HEK293 (cell line): Measurements from ENCODE around the gene MC1R.

Experiments
- CTCF ChIA-PET: fragments of 350-600 bp; formaldehyde crosslinking; extraction: SDS; loops from one replicate; lab custom pipeline; 2021; ENCODE audit warnings: antibody characterized with exemption; lab: Yijun Ruan, JAX
- POLR2A ChIA-PET: fragments of 300-600 bp; formaldehyde crosslinking; extraction: SDS; loops from one replicate; lab custom pipeline; 2020; ENCODE audit warnings: antibody characterized with exemption, inconsistent platforms; lab: Yijun Ruan, JAX
- H3K27ac ChIP-seq: fragments of 200-500 bp; sonication (Bioruptor generic); 2 replicates; pipeline ENCODE4 v1.5.1; 2014; ENCODE audit warnings: low read depth, low read length, control low read depth, inconsistent platforms; ENCODE audit errors: extremely low read depth
- H3K36me3 ChIP-seq, 2 experiments: fragments of 200-500 bp in 1 of 2; sonication (Bioruptor generic) in 1 of 2; 1 replicate in 1 of 2; 2 replicates in 1 of 2; pipeline ENCODE4 v1.5.1; 2014 to 2017; ENCODE audit warnings: inconsistent platforms in 2 of 2, low read length in 2 of 2; ENCODE audit not compliant: control insufficient read depth in 2 of 2, insufficient read depth in 1 of 2
- H3K4me1 ChIP-seq: fragments of 200-500 bp; sonication (Bioruptor generic); 2 replicates; pipeline ENCODE4 v1.5.1; 2014; ENCODE audit warnings: mild to moderate bottlenecking, low read length, inconsistent platforms; ENCODE audit not compliant: control insufficient read depth, insufficient read depth
- H3K4me3 ChIP-seq: 2 replicates; pipeline ENCODE4 v1.5.1; 2011; ENCODE audit warnings: low read depth, mild to moderate bottlenecking, control low read depth, low read length, moderate library complexity
- H3K9me3 ChIP-seq: fragments of 200-500 bp; sonication (Bioruptor generic); 2 replicates; pipeline ENCODE4 v1.5.1; 2014; ENCODE audit warnings: low read depth, low read length, inconsistent platforms; ENCODE audit not compliant: control insufficient read depth, insufficient read depth
- ELK4 ChIP-seq: IDR thresholded peaks from 2 replicates; pipeline ENCODE4 v1.6.1; 2011; ENCODE audit warnings: mild to moderate bottlenecking, low read depth, low read length, borderline replicate concordance
- GFI1B ChIP-seq: fragments of 450-650 bp; formaldehyde crosslinking; IDR thresholded peaks from 2 replicates; pipeline ENCODE4 v1.5.1; 2016; ENCODE audit warnings: missing biosample characterization, missing genetic modification characterization
- GLIS1 ChIP-seq: fragments of 450-650 bp; formaldehyde crosslinking; IDR thresholded peaks from 2 replicates; pipeline ENCODE4 v1.5.1; 2016; ENCODE audit warnings: missing biosample characterization, missing genetic modification characterization
- HIC1 ChIP-seq: fragments of 450-650 bp; formaldehyde crosslinking; IDR thresholded peaks from 2 replicates; pipeline ENCODE4 v1.5.1; 2016; ENCODE audit warnings: missing biosample characterization, missing genetic modification characterization
- KLF8 ChIP-seq: fragments of 450-650 bp; formaldehyde crosslinking; IDR thresholded peaks from 2 replicates; pipeline ENCODE4 v1.5.1; 2016; ENCODE audit warnings: missing biosample characterization, missing genetic modification characterization
- KLF9 ChIP-seq: fragments of 450-650 bp; formaldehyde crosslinking; IDR thresholded peaks from 2 replicates; pipeline ENCODE4 v1.5.1; 2016; ENCODE audit warnings: missing biosample characterization, missing genetic modification characterization, low read depth
- PATZ1 ChIP-seq: fragments of 450-650 bp; formaldehyde crosslinking; IDR thresholded peaks from 2 replicates; pipeline ENCODE4 v1.5.1; 2016; ENCODE audit warnings: missing biosample characterization, missing genetic modification characterization
- PRDM1 ChIP-seq: fragments of 450-650 bp; formaldehyde crosslinking; IDR thresholded peaks from 2 replicates; pipeline ENCODE4; 2016; ENCODE audit warnings: missing biosample characterization, missing genetic modification characterization
- ZBTB10 ChIP-seq: fragments of 450-650 bp; formaldehyde crosslinking; IDR thresholded peaks from 2 replicates; pipeline ENCODE4 v1.5.1; 2016; ENCODE audit warnings: missing biosample characterization, missing genetic modification characterization
- ZNF148 ChIP-seq: fragments of 450-650 bp; formaldehyde crosslinking; IDR thresholded peaks from 2 replicates; pipeline ENCODE4 v1.5.0; 2017; ENCODE audit warnings: missing biosample characterization, missing genetic modification characterization, borderline replicate concordance
- ZNF274 ChIP-seq, 2 experiments: fragments of 200-500 bp in 1 of 2; fragments of 450-650 bp in 1 of 2; sonication (Bioruptor generic) in 1 of 2; formaldehyde crosslinking in 1 of 2; IDR thresholded peaks; 2 replicates each; pipeline versions ENCODE4 v1.5.1 to v1.6.1; 2014 to 2016; ENCODE audit warnings: borderline replicate concordance in 1 of 2, inconsistent platforms in 1 of 2, low read length in 1 of 2, missing biosample characterization in 1 of 2, missing genetic modification characterization in 1 of 2
- ZNF311 ChIP-seq: fragments of 450-650 bp; formaldehyde crosslinking; IDR thresholded peaks from 2 replicates; pipeline ENCODE4 v1.5.1; 2017; ENCODE audit warnings: missing biosample characterization, missing genetic modification characterization, borderline replicate concordance
- ZNF341 ChIP-seq: fragments of 450-650 bp; formaldehyde crosslinking; IDR thresholded peaks from 2 replicates; pipeline ENCODE4; 2016; ENCODE audit warnings: low read depth, missing biosample characterization, missing genetic modification characterization
- ZNF354C ChIP-seq: fragments of 450-650 bp; formaldehyde crosslinking; IDR thresholded peaks from 2 replicates; pipeline ENCODE4 v1.5.1; 2016; ENCODE audit warnings: missing biosample characterization, missing genetic modification characterization, low read depth, borderline replicate concordance
- ZNF571 ChIP-seq: fragments of 450-650 bp; formaldehyde crosslinking; IDR thresholded peaks from 2 replicates; pipeline ENCODE4 v1.5.0; 2017; ENCODE audit warnings: missing biosample characterization, missing genetic modification characterization

MC1R gene

GRCh38 chr16:89903908-89904515 lies 14.7 kb upstream of the MC1R start:
- CTCF ChIA-PET, result no interaction called here

GRCh38 chr16:89904606-89905510 lies 13.8 kb upstream of the MC1R start:
- TF ChIP-seq KLF9 (tag by site-specific recombination) (peak; percentile 43; the same call in 1 of the 2 replicates), ZNF571 (tag by site-specific recombination) (no peak)
- Histone ChIP-seq H3K9me3 (no peaks in the 10 kb centered on the region), H3K4me3 (no peak overlapping the region), H3K27ac (no peak overlapping the region), H3K36me3 (peaks cover 8 to 71% of the 10 kb centered on the region in 2 experiments; a peak in 2 of 3 replicates), H3K4me1 (no peaks in the 10 kb centered on the region)
- CTCF ChIA-PET, result no interaction called here
- POLR2A ChIA-PET, result interaction anchor here (0.5 to 1.4 kb wide), 3 partner anchors 16 to 31 kb away, joined by 4 to 6 read pairs (median 5); partner anchors contain the start of gene TCF25

More at GRCh38 chr16:89903908-89904515, 14.7 kb upstream of the MC1R start:
- H3K4me1 ChIP-seq, result no peaks in the 10 kb centered on the region
- H3K4me3 ChIP-seq, result no peak overlapping the region
- TF ChIP-seq ZNF341 (tag by site-specific recombination) (no peak), GFI1B (tag by site-specific recombination) (no peak), ZNF311 (no peak), PRDM1 (no peak), ZNF354C (tag by site-specific recombination) (no peak)
- TF ChIP-seq, all 188 proteins: peak for 0
- POLR2A ChIA-PET, result interaction anchor here (1.4 kb wide), 1 partner anchor 20 kb away, joined by 4 read pairs; no protein-coding TSS in a partner anchor
- H3K36me3 ChIP-seq, result peaks cover 5 to 76% of the 10 kb centered on the region in 2 experiments; a peak in 2 of 3 replicates
- H3K27ac ChIP-seq, result no peak overlapping the region
- no peaks in the 10 kb centered on the region for H3K9me3 ChIP-seq

- POLR2A ChIA-PET, result interaction anchor here (0.5 to 1.4 kb wide), 3 partner anchors 16 to 64 kb away, joined by 3 to 5 read pairs (median 3); partner anchors contain the start of gene TCF25
- H3K4me3 ChIP-seq, result no peak overlapping the region
- CTCF ChIA-PET, result interaction anchor here (1.0 kb wide), 1 partner anchor 9 kb away, joined by 4 read pairs; no protein-coding TSS in a partner anchor
Observed at GRCh38 chr16:89905511-89906139, 13.0 kb upstream of the MC1R start.

More at GRCh38 chr16:89905511-89906139, 13.0 kb upstream of the MC1R start:
- no peak for TF ChIP-seq ZNF274 (IDR thresholded peaks at IDR 0.05; ENCODE audit: low read length)
- TF ChIP-seq ZNF274 (tag by site-specific recombination; IDR thresholded peaks at IDR 0.05; ENCODE audit: borderline replicate concordance), result no peak
- peak; percentile 67 for TF ChIP-seq HIC1 (tag by site-specific recombination)
- no peak for TF ChIP-seq ZNF148 (tag by site-specific recombination)
- 0 out of 2 replicates have a peak, but pooled peaks have one; percentile 18 for TF ChIP-seq KLF8
- no peak for TF ChIP-seq ELK4
- TF ChIP-seq PATZ1 (tag by site-specific recombination), result no peak
- TF ChIP-seq GLIS1 (tag by site-specific recombination), result no peak
- no peak for TF ChIP-seq ZBTB10 (tag by site-specific recombination)
- Histone ChIP-seq H3K4me1 (no peaks in the 10 kb centered on the region), H3K9me3 (no peaks in the 10 kb centered on the region), H3K36me3 (peaks cover 8 to 67% of the 10 kb centered on the region in 2 experiments; a peak in 2 of 3 replicates), H3K27ac (no peak overlapping the region)
